Rectal smooth muscle tissue (tissue), 1 donor: Measurements from ENCODE around the gene ALOX12B.
"Not testable (repeated sequence)": the region's sequence is repeated elsewhere in the genome, so short reads cannot be mapped to it uniquely, and the experiment has no call there.

ENCODE experiments used
- H3K27ac ChIP-seq: one replicate; pipeline ENCODE4 v1.7.0; 2013; ENCODE audit warnings: low read depth, low read length, inconsistent platforms
- H3K27me3 ChIP-seq: one replicate; pipeline ENCODE4 v1.7.0; 2013; ENCODE audit warnings: low read length; ENCODE audit not compliant: control insufficient read depth, insufficient read depth
- H3K36me3 ChIP-seq: one replicate; pipeline ENCODE4 v1.7.0; 2013; ENCODE audit warnings: low read length; ENCODE audit not compliant: control insufficient read depth, insufficient read depth
- H3K4me1 ChIP-seq: one replicate; pipeline ENCODE4 v1.7.0; 2013; ENCODE audit warnings: low read length; ENCODE audit not compliant: control insufficient read depth, insufficient read depth
- H3K4me3 ChIP-seq: one replicate; pipeline ENCODE4 v1.7.0; 2013; ENCODE audit warnings: low read length
- H3K9ac ChIP-seq: one replicate; pipeline ENCODE4 v1.7.0; 2013; ENCODE audit warnings: low read length

ALOX12B gene

GRCh38 chr17:8091033-8091687, 3.6 kb upstream of the ALOX12B start:
- no peak overlapping the region for H3K4me3 ChIP-seq
- H3K27me3 ChIP-seq, result peaks cover 6% of the 10 kb centered on the region
- H3K27ac ChIP-seq, result no peak overlapping the region
- H3K9ac ChIP-seq, result no peak overlapping the region
- no peaks in the 10 kb centered on the region for H3K36me3 ChIP-seq
- no peaks in the 10 kb centered on the region for H3K4me1 ChIP-seq

GRCh38 chr17:8089728-8090127, 2.2 kb upstream of the ALOX12B start:
- no peak overlapping the region for H3K4me3 ChIP-seq
- no peaks in the 10 kb centered on the region for H3K36me3 ChIP-seq
- no peak overlapping the region for H3K27ac ChIP-seq
- H3K4me1 ChIP-seq, result no peaks in the 10 kb centered on the region
- no peak overlapping the region for H3K9ac ChIP-seq
- H3K27me3 ChIP-seq, result peaks cover 6% of the 10 kb centered on the region

GRCh38 chr17:8087952-8088230, 375 bp upstream of the ALOX12B start:
- Histone ChIP-seq H3K27me3 (peaks cover 6% of the 10 kb centered on the region), H3K36me3 (no peaks in the 10 kb centered on the region), H3K4me3 (no peak overlapping the region), H3K9ac (no peak overlapping the region), H3K27ac (no peak overlapping the region), H3K4me1 (no peaks in the 10 kb centered on the region)

GRCh38 chr17:8084250-8084649, 3.3 kb downstream of the ALOX12B start:
- Histone ChIP-seq H3K36me3 (no peaks in the 10 kb centered on the region), H3K27me3 (peaks cover 5% of the 10 kb centered on the region), H3K4me3 (no peak overlapping the region), H3K27ac (no peak overlapping the region), H3K9ac (no peak overlapping the region), H3K4me1 (peaks cover 3% of the 10 kb centered on the region)

GRCh38 chr17:8082292-8082691, 5.2 kb downstream of the ALOX12B start:
- H3K27me3 ChIP-seq, result peaks cover 2% of the 10 kb centered on the region
- no peak overlapping the region for H3K27ac ChIP-seq
- H3K36me3 ChIP-seq, result no peaks in the 10 kb centered on the region
- H3K4me1 ChIP-seq, result peaks cover 3% of the 10 kb centered on the region
- no peak overlapping the region for H3K4me3 ChIP-seq
- H3K9ac ChIP-seq, result no peak overlapping the region

- no peak overlapping the region for H3K4me3 ChIP-seq
- H3K36me3 ChIP-seq, result no peaks in the 10 kb centered on the region
- H3K27ac ChIP-seq, result no peak overlapping the region
- H3K9ac ChIP-seq, result no peak overlapping the region
- peaks cover 4% of the 10 kb centered on the region for H3K27me3 ChIP-seq
- peaks cover 3% of the 10 kb centered on the region for H3K4me1 ChIP-seq
Measured at GRCh38 chr17:8081876-8082275, 5.6 kb downstream of the ALOX12B start.

- H3K9ac ChIP-seq, result no peak overlapping the region
- no peaks in the 10 kb centered on the region for H3K36me3 ChIP-seq
- H3K4me3 ChIP-seq, result no peak overlapping the region
- peaks cover 5% of the 10 kb centered on the region for H3K27me3 ChIP-seq
- H3K27ac ChIP-seq, result no peak overlapping the region
- peaks cover 3% of the 10 kb centered on the region for H3K4me1 ChIP-seq
Measured at GRCh38 chr17:8080799-8081219, 6.7 kb downstream of the ALOX12B start.

- Histone ChIP-seq H3K27ac (no peak overlapping the region), H3K9ac (no peak overlapping the region), H3K4me3 (peak overlapping the region; percentile 66), H3K27me3 (peaks cover 10% of the 10 kb centered on the region), H3K4me1 (peaks cover 3% of the 10 kb centered on the region), H3K36me3 (no peaks in the 10 kb centered on the region)
Measured at GRCh38 chr17:8080208-8080798, 7.2 kb downstream of the ALOX12B start.

- peak overlapping the region; percentile 10 for H3K9ac ChIP-seq
- no peaks in the 10 kb centered on the region for H3K36me3 ChIP-seq
- peaks cover 12% of the 10 kb centered on the region for H3K27me3 ChIP-seq
- peak overlapping the region; percentile 66 for H3K4me3 ChIP-seq
- H3K4me1 ChIP-seq, result peaks cover 3% of the 10 kb centered on the region
- no peak overlapping the region for H3K27ac ChIP-seq
Measured at GRCh38 chr17:8079291-8080207, 8.0 kb downstream of the ALOX12B start.

GRCh38 chr17:8077939-8078338, 9.6 kb downstream of the ALOX12B start:
- not testable (repeated sequence) for H3K36me3 ChIP-seq, H3K27ac ChIP-seq, H3K4me3 ChIP-seq, H3K9ac ChIP-seq, H3K4me1 ChIP-seq
- peaks cover 26% of the 10 kb centered on the region for H3K27me3 ChIP-seq

- Histone ChIP-seq H3K4me3 (no peak overlapping the region), H3K27ac (no peak overlapping the region), H3K27me3 (peaks cover 35% of the 10 kb centered on the region), H3K36me3 (no peaks in the 10 kb centered on the region), H3K9ac (no peak overlapping the region), H3K4me1 (peaks cover 3% of the 10 kb centered on the region)
Measured at GRCh38 chr17:8076502-8077266, 10.8 kb downstream of the ALOX12B start.
